ENCODE results near the gene SPAG17. TPM values are rescaled to one million over a fixed set of nuclear protein-coding genes. Genes with fewer than 3 reads are reported as not detected.

SPAG17 gene
- total RNA-seq, 4 donors from 2014 or later, result 0.13 to 3.1 (median 1.4) TPM

- Histone ChIP-seq H3K36me3 (no peaks in the 10 kb centered on the region), H3K27me3 (no peaks in the 10 kb centered on the region), H3K4me1 (peaks cover 4% of the 10 kb centered on the region), H3K4me3 (no peak overlapping the region), H3K27ac (no peak overlapping the region), H3K9me3 (no peaks in the 10 kb centered on the region)
- no peak for DNase-seq (ENCODE audit: low spot score in 2 of 2)
- WGBS, result 26% methylated on average over 1 of the region's 1 CpG
- TF ChIP-seq CTCF (IDR thresholded peaks at IDR 0.05), result no peak
- no peak for TF ChIP-seq POLR2AphosphoS5 (IDR thresholded peaks at IDR 0.05)
- TF ChIP-seq EP300 (IDR thresholded peaks at IDR 0.05), result no peak
- TF ChIP-seq POLR2A (IDR thresholded peaks at IDR 0.05), result no peak
Observed at GRCh38 chr1:118147522-118147921, 37.5 kb downstream of the SPAG17 start.

GRCh38 chr1:118145721-118146120 lies 39.3 kb downstream of the SPAG17 start:
- Histone ChIP-seq H3K4me1 (peaks cover 4% of the 10 kb centered on the region), H3K27me3 (no peaks in the 10 kb centered on the region), H3K27ac (no peak overlapping the region), H3K36me3 (no peaks in the 10 kb centered on the region), H3K9me3 (no peaks in the 10 kb centered on the region), H3K4me3 (no peak overlapping the region)
- no peak for DNase-seq (ENCODE audit: low spot score in 2 of 2)
- 91% methylated on average over 2 of the region's 2 CpGs for WGBS
- TF ChIP-seq POLR2A (IDR thresholded peaks at IDR 0.05) (no peak), POLR2AphosphoS5 (IDR thresholded peaks at IDR 0.05) (no peak), CTCF (IDR thresholded peaks at IDR 0.05) (no peak), EP300 (IDR thresholded peaks at IDR 0.05) (no peak)

- H3K4me1 ChIP-seq, result peaks cover 4% of the 10 kb centered on the region
- WGBS, result 58% methylated on average over 7 of the region's 7 CpGs
- H3K27ac ChIP-seq, result no peak overlapping the region
- no peak for DNase-seq (ENCODE audit: low spot score in 2 of 2)
- H3K4me3 ChIP-seq, result no peak overlapping the region
- TF ChIP-seq EP300 (IDR thresholded peaks at IDR 0.05) (no peak), CTCF (IDR thresholded peaks at IDR 0.05) (no peak), POLR2A (IDR thresholded peaks at IDR 0.05) (no peak), POLR2AphosphoS5 (IDR thresholded peaks at IDR 0.05) (no peak)
- H3K36me3 ChIP-seq, result no peaks in the 10 kb centered on the region
- H3K27me3 ChIP-seq, result no peaks in the 10 kb centered on the region
- no peaks in the 10 kb centered on the region for H3K9me3 ChIP-seq
Observed at GRCh38 chr1:118144684-118145083, 40.3 kb downstream of the SPAG17 start.

- WGBS, result 51% methylated on average over 2 of the region's 2 CpGs
- DNase-seq (ENCODE audit: low spot score in 2 of 2), result no peak
- H3K4me1 ChIP-seq, result peaks cover 4% of the 10 kb centered on the region
- no peak overlapping the region for H3K27ac ChIP-seq
- no peaks in the 10 kb centered on the region for H3K36me3 ChIP-seq
- H3K4me3 ChIP-seq, result no peak overlapping the region
- no peaks in the 10 kb centered on the region for H3K27me3 ChIP-seq
- TF ChIP-seq POLR2A (IDR thresholded peaks at IDR 0.05), result no peak
- TF ChIP-seq POLR2AphosphoS5 (IDR thresholded peaks at IDR 0.05), result no peak
- TF ChIP-seq EP300 (IDR thresholded peaks at IDR 0.05), result no peak
- TF ChIP-seq CTCF (IDR thresholded peaks at IDR 0.05), result no peak
- no peaks in the 10 kb centered on the region for H3K9me3 ChIP-seq
Observed at GRCh38 chr1:118143831-118144230, 41.2 kb downstream of the SPAG17 start.

- no peak for DNase-seq (ENCODE audit: low spot score in 2 of 2)
- Histone ChIP-seq H3K36me3 (no peaks in the 10 kb centered on the region), H3K9me3 (no peaks in the 10 kb centered on the region), H3K27ac (no peak overlapping the region), H3K4me3 (no peak overlapping the region), H3K4me1 (peaks cover 4% of the 10 kb centered on the region), H3K27me3 (no peaks in the 10 kb centered on the region)
- whole genome bisulfite sequencing, result 73% methylated on average over 1 of the region's 1 CpG
- TF ChIP-seq POLR2AphosphoS5 (IDR thresholded peaks at IDR 0.05) (no peak), EP300 (IDR thresholded peaks at IDR 0.05) (no peak), CTCF (IDR thresholded peaks at IDR 0.05) (no peak), POLR2A (IDR thresholded peaks at IDR 0.05) (no peak)
Observed at GRCh38 chr1:118143121-118143520, 41.9 kb downstream of the SPAG17 start.

Measured in suprapubic skin (tissue), 4 donors.